ENCODE measurements around the gene TFAP2B.

TFAP2B gene

GRCh38 chr6:50825375-50826036, 6.8 kb downstream of the TFAP2B start:
- no peak for DNase-seq

GRCh38 chr6:50826037-50826761, 7.5 kb downstream of the TFAP2B start:
- no peak for DNase-seq

- DNase-seq = no peak
Observed at GRCh38 chr6:50826803-50827202, 8.1 kb downstream of the TFAP2B start.

- no peak for DNase-seq
Observed at GRCh38 chr6:50829049-50829448, 10.4 kb downstream of the TFAP2B start.

GRCh38 chr6:50829898-50830444, 11.3 kb downstream of the TFAP2B start:
- DNase-seq = no peak

GRCh38 chr6:50831186-50831585, 12.5 kb downstream of the TFAP2B start:
- DNase-seq = no peak

- DNase-seq = no peak
Observed at GRCh38 chr6:50832912-50833311, 14.2 kb downstream of the TFAP2B start.

GRCh38 chr6:50834929-50835410, 16.3 kb downstream of the TFAP2B start:
- DNase-seq = no peak

- DNase-seq = no peak
Observed at GRCh38 chr6:50836231-50836630, 17.6 kb downstream of the TFAP2B start.

- DNase-seq = no peak
Observed at GRCh38 chr6:50837589-50838445, 19.1 kb downstream of the TFAP2B start.

GRCh38 chr6:50840112-50840810, 21.6 kb downstream of the TFAP2B start:
- DNase-seq = no peak

GRCh38 chr6:50840811-50841192, 22.1 kb downstream of the TFAP2B start:
- no peak for DNase-seq

- DNase-seq = no peak
Observed at GRCh38 chr6:50842446-50842845, 23.8 kb downstream of the TFAP2B start.

- DNase-seq = no peak
Observed at GRCh38 chr6:50842861-50843384, 24.3 kb downstream of the TFAP2B start.

- DNase-seq = no peak
Observed at GRCh38 chr6:50843842-50844241, 25.2 kb downstream of the TFAP2B start.

GRCh38 chr6:50845499-50846143, 26.9 kb downstream of the TFAP2B start:
- DNase-seq = no peak

GRCh38 chr6:50846144-50846851, 27.6 kb downstream of the TFAP2B start:
- no peak for DNase-seq

GRCh38 chr6:50846852-50847155, 28.1 kb downstream of the TFAP2B start:
- DNase-seq = no peak

- DNase-seq = no peak
Observed at GRCh38 chr6:50847890-50848594, 29.4 kb downstream of the TFAP2B start.

GRCh38 chr6:50848989-50849795, 30.5 kb downstream of the TFAP2B start:
- no peak for DNase-seq
